Loucy (cell line): ENCODE data around the gene FLT3.

Source experiments
- H2AFZ ChIP-seq: fragments of 200-600 bp; sonication (generic); 2 replicates; pipeline ENCODE4 v1.6.0; 2016; ENCODE audit warnings: antibody characterized with exemption, mild to moderate bottlenecking, low read length, moderate library complexity
- H3F3A ChIP-seq: fragments of 200-600 bp; 2 replicates; pipeline ENCODE4 v1.6.0; 2016; ENCODE audit warnings: antibody characterized with exemption, low read depth, mild to moderate bottlenecking
- H3K27me3 ChIP-seq: fragments of 200-600 bp; sonication (generic); 2 replicates; pipeline ENCODE4 v1.6.1; 2014; ENCODE audit warnings: low read length, mild to moderate bottlenecking; ENCODE audit not compliant: insufficient read depth, poor library complexity, severe bottlenecking
- H3K36me3 ChIP-seq: fragments of 200-600 bp; sonication (generic); 2 replicates; pipeline ENCODE4 v1.6.1; 2016; ENCODE audit warnings: low read length; ENCODE audit not compliant: insufficient read depth
- H3K4me1 ChIP-seq: fragments of 200-600 bp; sonication (generic); 2 replicates; pipeline ENCODE4 v1.5.1; 2014; ENCODE audit warnings: low read length, mild to moderate bottlenecking; ENCODE audit not compliant: insufficient read depth, poor library complexity, severe bottlenecking
- H3K4me2 ChIP-seq: fragments of 200-600 bp; sonication (generic); 2 replicates; pipeline ENCODE4 v1.6.0; 2014; ENCODE audit warnings: antibody characterized with exemption, low read length, low read depth, mild to moderate bottlenecking; ENCODE audit not compliant: poor library complexity, severe bottlenecking
- H3K4me3 ChIP-seq: fragments of 200-600 bp; sonication (generic); 2 replicates; pipeline ENCODE4 v1.5.1; 2014; ENCODE audit warnings: low read length, mild to moderate bottlenecking, mixed read lengths; ENCODE audit not compliant: poor library complexity, severe bottlenecking
- H3K79me2 ChIP-seq: fragments of 200-600 bp; sonication (generic); 2 replicates; pipeline ENCODE4 v1.6.1; 2014; ENCODE audit warnings: low read length; ENCODE audit not compliant: insufficient read depth
- H3K9ac ChIP-seq: fragments of 200-600 bp; sonication (generic); 2 replicates; pipeline ENCODE4 v1.6.0; 2014; ENCODE audit warnings: mild to moderate bottlenecking, low read depth, low read length, moderate library complexity; ENCODE audit not compliant: poor library complexity, severe bottlenecking
- H3K9me2 ChIP-seq: fragments of 200-600 bp; sonication (generic); replicated peaks from 2 replicates; pipeline ENCODE4 v1.6.1; 2016; ENCODE audit warnings: low read depth, low read length, mixed read lengths
- H3K9me3 ChIP-seq: fragments of 200-600 bp; sonication (generic); 2 replicates; pipeline ENCODE4 v1.6.1; 2014; ENCODE audit warnings: mild to moderate bottlenecking, antibody characterized with exemption, low read length, low read depth; ENCODE audit not compliant: insufficient read depth
- H4K20me1 ChIP-seq: fragments of 200-600 bp; sonication (generic); 2 replicates; pipeline ENCODE4 v1.6.0; 2014; ENCODE audit warnings: antibody characterized with exemption, low read length, mild to moderate bottlenecking; ENCODE audit not compliant: insufficient read depth, poor library complexity, severe bottlenecking
- CTCF ChIP-seq: fragments of 200-600 bp; sonication (generic); conservative IDR thresholded peaks from 2 replicates; pipeline ENCODE4 v1.5.1; 2014; ENCODE audit warnings: mild to moderate bottlenecking, antibody characterized with exemption, low read length
- EZH2phosphoT487 ChIP-seq: fragments of 200-600 bp; IDR thresholded peaks from 2 replicates; pipeline ENCODE4 v1.6.1; 2018; ENCODE audit warnings: antibody characterized with exemption, mild to moderate bottlenecking, moderate library complexity, borderline replicate concordance

FLT3 gene

GRCh38 chr13:27954406-27954851 is 145.9 kb downstream of the FLT3 start:
- Histone ChIP-seq H3K27me3 (no peaks in the 10 kb centered on the region), H3K4me3 (no peak overlapping the region), H3K79me2 (no peaks in the 10 kb centered on the region), H3K9me2 (no peaks in the 10 kb centered on the region), H4K20me1 (no peaks in the 10 kb centered on the region), H3F3A (no peaks in the 10 kb centered on the region), H2AFZ (no peak overlapping the region), H3K9ac (no peak overlapping the region), H3K36me3 (no peaks in the 10 kb centered on the region), H3K4me1 (peaks cover 5% of the 10 kb centered on the region), H3K9me3 (no peaks in the 10 kb centered on the region), H3K4me2 (peak overlapping the region; percentile 63)
- TF ChIP-seq EZH2phosphoT487 (no peak), CTCF (no peak)

GRCh38 chr13:27953676-27954405 is 146.5 kb downstream of the FLT3 start:
- no peak for TF ChIP-seq EZH2phosphoT487
- peak; percentile 74 for TF ChIP-seq CTCF
- no peaks in the 10 kb centered on the region for H3K79me2 ChIP-seq
- peak overlapping the region; percentile 63 for H3K4me2 ChIP-seq
- H3K9me3 ChIP-seq: no peaks in the 10 kb centered on the region
- H3K4me1 ChIP-seq: peaks cover 5% of the 10 kb centered on the region
- H3K9me2 ChIP-seq: no peaks in the 10 kb centered on the region
- no peaks in the 10 kb centered on the region for H4K20me1 ChIP-seq
- no peaks in the 10 kb centered on the region for H3K27me3 ChIP-seq
- no peaks in the 10 kb centered on the region for H3F3A ChIP-seq
- no peaks in the 10 kb centered on the region for H3K36me3 ChIP-seq
- H3K9ac ChIP-seq: peak overlapping the region; percentile 67
- H3K4me3 ChIP-seq: peak overlapping the region; percentile 81
- H2AFZ ChIP-seq: peak overlapping the region; percentile 98
